K562 (cell line): ENCODE results near the gene OSM. TPM values are rescaled to one million over a fixed set of nuclear protein-coding genes. Genes with fewer than 3 reads are reported as not detected.

ENCODE experiments used
- ATF7 ChIP-seq: fragments of 450-650 bp; IDR thresholded peaks from 2 replicates; pipeline ENCODE4 v1.7.1; 2014; ENCODE audit warnings: mild to moderate bottlenecking, moderate library complexity
- BHLHE40 ChIP-seq: IDR thresholded peaks from 2 replicates; pipeline ENCODE4 v1.6.1; 2011; ENCODE audit warnings: low read length, improper control_type of control experiment
- CAMTA2 ChIP-seq: fragments of 250-450 bp; sonication (Bioruptor Pico); conservative IDR thresholded peaks from 2 replicates; pipeline ENCODE4 v1.5.1; 2022
- CBFA2T2 ChIP-seq: fragments of 450-650 bp; conservative IDR thresholded peaks from 2 replicates; pipeline ENCODE4 v1.6.1; 2017; ENCODE audit warnings: mild to moderate bottlenecking
- CBX3 ChIP-seq, 2 experiments: IDR thresholded peaks; 1 replicate in 1 of 2; 2 replicates in 1 of 2; pipeline ENCODE4 v1.6.1; 2012; ENCODE audit warnings: inconsistent platforms in 2 of 2, low read length in 2 of 2, borderline replicate concordance in 1 of 2, control low read depth in 1 of 2
- CC2D1A ChIP-seq: fragments of 450-650 bp; IDR thresholded peaks from 2 replicates; pipeline ENCODE4 v1.6.1; 2017; ENCODE audit warnings: mild to moderate bottlenecking
- FOXM1 ChIP-seq, 2 experiments: fragments of 450-650 bp in 1 of 2; sonication (generic) in 1 of 2; formaldehyde crosslinking in 1 of 2; IDR thresholded peaks; 2 replicates each; pipeline versions ENCODE4 v1.6.1 to v1.9.0; 2017 to 2022; ENCODE audit warnings: low read depth in 2 of 2, mild to moderate bottlenecking in 2 of 2, missing genetic modification reagents in 1 of 2, moderate library complexity in 1 of 2
- GATAD2B ChIP-seq: fragments of 450-650 bp; IDR thresholded peaks from 2 replicates; pipeline ENCODE4 v1.6.1; 2017; ENCODE audit warnings: mild to moderate bottlenecking, borderline replicate concordance
- HIVEP1 ChIP-seq: fragments of 250-450 bp; sonication (Bioruptor Pico); IDR thresholded peaks from 2 replicates; pipeline ENCODE4 v1.4.0; 2020; ENCODE audit warnings: mild to moderate bottlenecking
- MEIS2 ChIP-seq: fragments of 450-650 bp; IDR thresholded peaks from 2 replicates; pipeline ENCODE4 v1.6.1; 2014; ENCODE audit warnings: mild to moderate bottlenecking; ENCODE audit not compliant: partially characterized antibody
- MTA1 ChIP-seq: fragments of 450-650 bp; IDR thresholded peaks from 2 replicates; pipeline ENCODE4 v1.6.1; 2017; ENCODE audit warnings: borderline replicate concordance
- NFE2L1 ChIP-seq: fragments of 450-650 bp; IDR thresholded peaks from 2 replicates; pipeline ENCODE4 v1.6.1; 2016; ENCODE audit warnings: missing genetic modification characterization, low read depth, mild to moderate bottlenecking, missing compliant biosample characterization, moderate library complexity, borderline replicate concordance
- POLR2B ChIP-seq: fragments of 450-650 bp; IDR thresholded peaks from 2 replicates; pipeline ENCODE4 v1.6.1; 2018; ENCODE audit warnings: low read depth; ENCODE audit not compliant: partially characterized antibody
- PTTG1 ChIP-seq: fragments of 450-650 bp; IDR thresholded peaks from 2 replicates; pipeline ENCODE4 v1.6.1; 2016; ENCODE audit warnings: low read depth, mild to moderate bottlenecking, missing genetic modification characterization, missing compliant biosample characterization
- PYGO2 ChIP-seq: fragments of 450-650 bp; IDR thresholded peaks from 2 replicates; pipeline ENCODE4 v1.6.1; 2016; ENCODE audit warnings: mild to moderate bottlenecking, missing genetic modification characterization, moderate library complexity, missing compliant biosample characterization
- RCOR1 ChIP-seq, 2 experiments: IDR thresholded peaks; 2 replicates each; pipeline ENCODE4 v1.6.1; 2012; ENCODE audit warnings: low read depth in 2 of 2, low read length in 2 of 2, borderline replicate concordance in 1 of 2, improper control_type of control experiment in 1 of 2
- SIN3B ChIP-seq: fragments of 450-650 bp; IDR thresholded peaks from 2 replicates; pipeline ENCODE4 v1.6.1; 2017; ENCODE audit warnings: low read depth, mild to moderate bottlenecking, moderate library complexity
- TAL1 ChIP-seq: fragments of 450-650 bp; IDR thresholded peaks from 2 replicates; pipeline ENCODE4 v1.6.1; 2016; ENCODE audit warnings: mild to moderate bottlenecking
- ZBTB17 ChIP-seq: fragments of 450-650 bp; formaldehyde crosslinking; IDR thresholded peaks from 2 replicates; pipeline ENCODE4 v1.4.0; 2020; ENCODE audit warnings: mild to moderate bottlenecking
- ZNF75A ChIP-seq: fragments of 450-650 bp; formaldehyde crosslinking; IDR thresholded peaks from 2 replicates; pipeline ENCODE4 v1.4.0; 2020; ENCODE audit warnings: mild to moderate bottlenecking
- polyA plus RNA-seq, 8 experiments: library from polyadenylated mRNA; depleted of rRNA in 4 of 8; stranded (reverse) in 5 of 8; unstranded in 3 of 8; fragments of >200 nt; fragmentation: Nextera tagmentation in 2 of 8; fragmentation: Illumina TruSeq in 1 of 8; extraction: Ambion mirVana in 2 of 8; extraction: Trizol in 1 of 8; gene quantifications; 2 replicates each; pipeline versions ENCODE4 v1.2.1 to v1.2.3, GENCODE V29; 2011 to 2014; ENCODE audit warnings: inconsistent platforms in 1 of 8, missing spikeins in 1 of 8
- total RNA-seq, 7 experiments: library from RNA; depleted of rRNA in 6 of 7; stranded (reverse); fragments of >200 nt in 6 of 7; fragmentation: Illumina TruSeq in 2 of 7; extraction: Trizol in 2 of 7; gene quantifications; 2 replicates each; pipeline versions ENCODE4 v1.2.1 to v1.2.3, GENCODE V29; 2011 to 2021; ENCODE audit warnings: low replicate concordance in 1 of 7
- TF ChIP-seq, protein P1 (sequence below): fragments of 450-650 bp; formaldehyde crosslinking; IDR thresholded peaks from 2 replicates; pipeline ENCODE4 v1.4.0; 2022; ENCODE audit warnings: missing genetic modification characterization
- TF ChIP-seq, protein P2 (sequence below): sonication (generic); formaldehyde crosslinking; IDR thresholded peaks from 2 replicates; pipeline ENCODE4 v1.8.1; 2023; ENCODE audit warnings: missing genetic modification reagents, mild to moderate bottlenecking, borderline replicate concordance

OSM gene
- total and polyA plus RNA-seq, 9 of the 15 experiments (the other 6 are each of a cell fraction or from before 2014, with no cell fraction given) = 0.22 TPM; not detected in 8

- TF ChIP-seq CC2D1A (peak; percentile 96), MTA1 (peak; percentile 85), GATAD2B (peak; percentile 74; the same call in 1 of the 2 replicates), RCOR1 (IDR thresholded peaks at IDR 0.05; ENCODE audit: borderline replicate concordance in 1 of 2, low read depth in 2 of 2, low read length in 2 of 2) (peak; percentile 66 to 96), FOXM1 (IDR thresholded peaks at IDR 0.05; ENCODE audit: low read depth) (peak; percentile 89), FOXM1 (CRISPR knock-in tag; IDR thresholded peaks at IDR 0.05; ENCODE audit: low read depth) (no peak), PYGO2 (tag) (0 out of 2 replicates have a peak, but pooled peaks have one; percentile 54), NFE2L1 (tag) (no peak), CBX3 (IDR thresholded peaks at IDR 0.05; ENCODE audit: borderline replicate concordance in 1 of 2, low read length in 2 of 2) (peak in 1 of 2 experiments; percentile 14; a peak in 1 of 3 replicates), BHLHE40 (peak; percentile 100), POLR2B (no peak), ZBTB17 (0 out of 2 replicates have a peak, but pooled peaks have one; percentile 66), TAL1 (peak; percentile 99), PTTG1 (no peak), SIN3B (no peak), CAMTA2 (CRISPR knock-in tag) (no peak), HIVEP1 (CRISPR knock-in tag) (peak; percentile 72; the same call in 1 of the 2 replicates), CBFA2T2 (peak; percentile 98), ATF7 (peak; percentile 83), MEIS2 (peak; percentile 73), ZNF75A (CRISPR knock-in tag) (no peak)
- TF ChIP-seq, protein P1, sequence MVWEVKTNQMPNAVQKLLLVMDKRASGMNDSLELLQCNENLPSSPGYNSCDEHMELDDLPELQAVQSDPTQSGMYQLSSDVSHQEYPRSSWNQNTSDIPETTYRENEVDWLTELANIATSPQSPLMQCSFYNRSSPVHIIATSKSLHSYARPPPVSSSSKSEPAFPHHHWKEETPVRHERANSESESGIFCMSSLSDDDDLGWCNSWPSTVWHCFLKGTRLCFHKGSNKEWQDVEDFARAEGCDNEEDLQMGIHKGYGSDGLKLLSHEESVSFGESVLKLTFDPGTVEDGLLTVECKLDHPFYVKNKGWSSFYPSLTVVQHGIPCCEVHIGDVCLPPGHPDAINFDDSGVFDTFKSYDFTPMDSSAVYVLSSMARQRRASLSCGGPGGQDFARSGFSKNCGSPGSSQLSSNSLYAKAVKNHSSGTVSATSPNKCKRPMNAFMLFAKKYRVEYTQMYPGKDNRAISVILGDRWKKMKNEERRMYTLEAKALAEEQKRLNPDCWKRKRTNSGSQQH (CRISPR knock-in tag) = peak; percentile 41; the same call in 1 of the 2 replicates
- TF ChIP-seq, protein P2, sequence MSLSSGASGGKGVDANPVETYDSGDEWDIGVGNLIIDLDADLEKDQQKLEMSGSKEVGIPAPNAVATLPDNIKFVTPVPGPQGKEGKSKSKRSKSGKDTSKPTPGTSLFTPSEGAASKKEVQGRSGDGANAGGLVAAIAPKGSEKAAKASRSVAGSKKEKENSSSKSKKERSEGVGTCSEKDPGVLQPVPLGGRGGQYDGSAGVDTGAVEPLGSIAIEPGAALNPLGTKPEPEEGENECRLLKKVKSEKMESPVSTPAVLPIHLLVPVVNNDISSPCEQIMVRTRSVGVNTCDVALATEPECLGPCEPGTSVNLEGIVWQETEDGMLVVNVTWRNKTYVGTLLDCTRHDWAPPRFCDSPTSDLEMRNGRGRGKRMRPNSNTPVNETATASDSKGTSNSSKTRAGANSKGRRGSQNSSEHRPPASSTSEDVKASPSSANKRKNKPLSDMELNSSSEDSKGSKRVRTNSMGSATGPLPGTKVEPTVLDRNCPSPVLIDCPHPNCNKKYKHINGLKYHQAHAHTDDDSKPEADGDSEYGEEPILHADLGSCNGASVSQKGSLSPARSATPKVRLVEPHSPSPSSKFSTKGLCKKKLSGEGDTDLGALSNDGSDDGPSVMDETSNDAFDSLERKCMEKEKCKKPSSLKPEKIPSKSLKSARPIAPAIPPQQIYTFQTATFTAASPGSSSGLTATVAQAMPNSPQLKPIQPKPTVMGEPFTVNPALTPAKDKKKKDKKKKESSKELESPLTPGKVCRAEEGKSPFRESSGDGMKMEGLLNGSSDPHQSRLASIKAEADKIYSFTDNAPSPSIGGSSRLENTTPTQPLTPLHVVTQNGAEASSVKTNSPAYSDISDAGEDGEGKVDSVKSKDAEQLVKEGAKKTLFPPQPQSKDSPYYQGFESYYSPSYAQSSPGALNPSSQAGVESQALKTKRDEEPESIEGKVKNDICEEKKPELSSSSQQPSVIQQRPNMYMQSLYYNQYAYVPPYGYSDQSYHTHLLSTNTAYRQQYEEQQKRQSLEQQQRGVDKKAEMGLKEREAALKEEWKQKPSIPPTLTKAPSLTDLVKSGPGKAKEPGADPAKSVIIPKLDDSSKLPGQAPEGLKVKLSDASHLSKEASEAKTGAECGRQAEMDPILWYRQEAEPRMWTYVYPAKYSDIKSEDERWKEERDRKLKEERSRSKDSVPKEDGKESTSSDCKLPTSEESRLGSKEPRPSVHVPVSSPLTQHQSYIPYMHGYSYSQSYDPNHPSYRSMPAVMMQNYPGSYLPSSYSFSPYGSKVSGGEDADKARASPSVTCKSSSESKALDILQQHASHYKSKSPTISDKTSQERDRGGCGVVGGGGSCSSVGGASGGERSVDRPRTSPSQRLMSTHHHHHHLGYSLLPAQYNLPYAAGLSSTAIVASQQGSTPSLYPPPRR = 0 out of 2 replicates have a peak, but pooled peaks have one; percentile 20
These were observed 49.9 kb downstream of the OSM start (continued) for GRCh38 chr22:30216710-30217109.
